ENCODE data around the gene PCNX3. TPM values are rescaled to one million over a fixed set of nuclear protein-coding genes. Genes with fewer than 3 reads are reported as not detected.

PCNX3 gene
- total and polyA plus RNA-seq, 2 donors (not counting 3 experiments of a cell fraction or from before 2014, with no cell fraction given) = 42.6 to 53.9 TPM

DNA sequence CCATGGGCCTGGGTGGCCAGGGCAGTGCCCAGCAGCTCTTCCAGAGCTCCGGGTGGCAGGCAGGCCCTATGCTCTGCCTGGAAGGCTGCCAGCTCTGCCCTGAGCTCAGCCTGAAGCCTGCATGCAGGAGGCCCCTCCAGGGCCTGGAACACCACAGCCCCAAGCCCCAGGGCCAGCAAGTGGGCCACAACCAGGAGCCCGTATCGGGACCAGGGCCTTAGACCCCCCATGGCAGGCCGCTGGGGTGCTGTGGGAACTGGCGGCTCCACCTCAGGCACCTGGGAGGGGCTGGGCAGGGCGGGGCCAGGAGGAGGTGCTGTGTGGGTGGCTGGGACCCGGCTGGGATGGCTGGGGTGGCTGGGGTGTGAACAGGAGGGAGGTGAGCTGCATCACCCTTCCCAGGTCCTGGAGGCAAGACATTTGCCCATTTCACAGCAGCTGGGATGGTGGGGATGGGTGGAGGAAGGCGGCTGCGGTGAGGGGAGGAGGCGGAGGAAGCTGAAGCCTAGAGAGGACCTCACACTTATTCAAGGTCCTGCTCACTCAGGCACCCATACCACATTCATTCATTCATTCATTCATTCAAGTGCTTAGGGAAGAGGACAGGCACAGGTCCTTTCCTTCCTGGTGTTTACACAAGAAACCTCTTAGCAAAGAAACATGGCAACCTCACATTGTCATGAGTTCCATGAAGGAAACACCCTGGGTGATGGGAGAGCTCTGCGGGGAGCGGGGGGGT lies 19.9 kb upstream of the PCNX3 start, which contains the start of gene KCNK7:
KCNK7 (minus strand) TSS at position 258 of the 739 bp plus-strand sequence; CDS start at position 230, 28 bp downstream.
- CTCF ChIA-PET = interaction anchor here (2.4 to 12.2 kb wide), 4 partner anchors 8 to 55 kb away, joined by 9 to 206 read pairs (median 36); partner anchors contain the start of genes MAP3K11 and PCNX3
- FAIRE-seq (no peak), DNase-seq (ENCODE audit: low read depth, low spot score) (no peak)
- no peaks in the 10 kb centered on the region for H3K79me2 ChIP-seq (ENCODE audit: control insufficient read depth, insufficient read depth, low read length)
- peaks cover 7% of the 10 kb centered on the region for H3K4me1 ChIP-seq (ENCODE audit: control insufficient read depth, extremely low read depth, insufficient read depth, low read length)
- H3K4me2 ChIP-seq (ENCODE audit: insufficient read depth, low read length) = no peak within 1 kb of the TSS
- H3K27ac ChIP-seq (ENCODE audit: insufficient read depth, low read depth, low read length) = no peak within 1 kb of the TSS
- dilution Hi-C loops (cut with MboI; ENCODE audit: extremely low pct_ligation_motif_present, low sequenced_read_pairs) = no loop called here
- intact Hi-C loops (cut with micrococcal nuclease) = no loop called here
- no peaks in the 10 kb centered on the region for H3K9me1 ChIP-seq (replicated peaks; ENCODE audit: control insufficient read depth, extremely low read depth, insufficient read depth, low read length)
- H2AFZ ChIP-seq (ENCODE audit: low read depth, low read length) = no peak within 1 kb of the TSS
- H3K27me3 ChIP-seq (ENCODE audit: control insufficient read depth in 2 of 2, insufficient read depth in 2 of 2, low read length in 2 of 2) = no peaks in the 10 kb centered on the region
- no peak within 1 kb of the TSS for H3K9ac ChIP-seq (replicated peaks; ENCODE audit: extremely low read depth, insufficient read depth, low read length)
- no peaks in the 10 kb centered on the region for H4K20me1 ChIP-seq (replicated peaks; ENCODE audit: control insufficient read depth, extremely low read depth, insufficient read depth, low read length)
- no peak within 1 kb of the TSS for H3K4me3 ChIP-seq (replicated peaks in 1 of 3; ENCODE audit: insufficient read depth in 1 of 3, low read depth in 1 of 3, low read length in 3 of 3)
- TF ChIP-seq MYC (IDR thresholded peaks at IDR 0.05; ENCODE audit: low read depth, low read length) (no peak), POLR2AphosphoS5 (IDR thresholded peaks at IDR 0.05; ENCODE audit: insufficient read depth, low read depth, low read length) (peak; percentile 13), POLR2A (IDR thresholded peaks at IDR 0.05; ENCODE audit: low read depth, low read length) (no peak), JUN (IDR thresholded peaks at IDR 0.05; ENCODE audit: borderline replicate concordance, insufficient read depth, insufficient read length, low read depth) (no peak)
- TF ChIP-seq, protein P1, sequence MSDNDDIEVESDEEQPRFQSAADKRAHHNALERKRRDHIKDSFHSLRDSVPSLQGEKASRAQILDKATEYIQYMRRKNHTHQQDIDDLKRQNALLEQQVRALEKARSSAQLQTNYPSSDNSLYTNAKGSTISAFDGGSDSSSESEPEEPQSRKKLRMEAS (IDR thresholded peaks at IDR 0.05; ENCODE audit: insufficient read depth, insufficient read length) = no peak
- POLR2A ChIA-PET = no interaction called here
- peaks cover 8 to 29% of the 10 kb centered on the region in 2 experiments for H3K36me3 ChIP-seq (ENCODE audit: control insufficient read depth in 2 of 2, extremely low read depth in 1 of 2, insufficient read depth in 2 of 2, low read length in 2 of 2)
- H3K9me3 ChIP-seq (replicated peaks; ENCODE audit: control insufficient read depth, insufficient read depth, low read length) = no peaks in the 10 kb centered on the region
- no TSS peak for BruUV-seq (replicated peaks)

- intact Hi-C loops (cut with micrococcal nuclease) = no loop called here
- Histone ChIP-seq H3K4me3 (replicated peaks in 1 of 3; ENCODE audit: insufficient read depth in 1 of 3, low read depth in 1 of 3, low read length in 3 of 3) (no peak overlapping the region), H3K27ac (ENCODE audit: insufficient read depth, low read depth, low read length) (no peak overlapping the region), H4K20me1 (replicated peaks; ENCODE audit: control insufficient read depth, extremely low read depth, insufficient read depth, low read length) (no peaks in the 10 kb centered on the region), H3K9me3 (replicated peaks; ENCODE audit: control insufficient read depth, insufficient read depth, low read length) (no peaks in the 10 kb centered on the region), H2AFZ (ENCODE audit: low read depth, low read length) (no peak overlapping the region), H3K4me1 (ENCODE audit: control insufficient read depth, extremely low read depth, insufficient read depth, low read length) (peaks cover 7% of the 10 kb centered on the region), H3K9ac (replicated peaks; ENCODE audit: extremely low read depth, insufficient read depth, low read length) (no peak overlapping the region), H3K9me1 (replicated peaks; ENCODE audit: control insufficient read depth, extremely low read depth, insufficient read depth, low read length) (no peaks in the 10 kb centered on the region), H3K4me2 (ENCODE audit: insufficient read depth, low read length) (no peak overlapping the region), H3K36me3 (ENCODE audit: control insufficient read depth in 2 of 2, extremely low read depth in 1 of 2, insufficient read depth in 2 of 2, low read length in 2 of 2) (peaks cover 8 to 32% of the 10 kb centered on the region in 2 experiments), H3K27me3 (ENCODE audit: control insufficient read depth in 2 of 2, insufficient read depth in 2 of 2, low read length in 2 of 2) (no peaks in the 10 kb centered on the region), H3K79me2 (ENCODE audit: control insufficient read depth, insufficient read depth, low read length) (no peaks in the 10 kb centered on the region)
- BruUV-seq (replicated peaks) = no TSS peak
- TF ChIP-seq POLR2A (IDR thresholded peaks at IDR 0.05; ENCODE audit: low read depth, low read length) (peak; percentile 30), GATA2 (IDR thresholded peaks at IDR 0.05; ENCODE audit: insufficient read depth, insufficient read length, low read depth, low read length) (no peak), POLR2AphosphoS5 (IDR thresholded peaks at IDR 0.05; ENCODE audit: insufficient read depth, low read depth, low read length) (peak; percentile 53)
- ChIA-PET CTCF (interaction anchor here (4.7 to 12.2 kb wide), 2 partner anchors 16 to 56 kb away, joined by 54 to 206 read pairs; partner anchors contain the start of genes MAP3K11 and PCNX3), POLR2A (no interaction called here)
- dilution Hi-C loops (cut with MboI; ENCODE audit: extremely low pct_ligation_motif_present, low sequenced_read_pairs) = no loop called here
- DNase-seq (ENCODE audit: low read depth, low spot score) (no peak), FAIRE-seq (no peak)
Observed at GRCh38 chr11:65596520-65596919, 19.1 kb upstream of the PCNX3 start.
